Left ventricle myocardium inferior (tissue), 1 donor: Measurements from ENCODE around the gene NLRC5. TPM values are rescaled to one million over a fixed set of nuclear protein-coding genes. Genes with fewer than 3 reads are reported as not detected.

Source experiments
- DNase-seq: peaks from one replicate; pipeline ENCODE4 v3.0.0-alpha.2; 2020
- H3K27ac ChIP-seq: fragments of 200-600 bp; replicated peaks from 2 replicates; pipeline ENCODE4 v1.8.0; 2021
- H3K27me3 ChIP-seq: fragments of 200-600 bp; 2 replicates; pipeline ENCODE4 v1.8.0; 2021; ENCODE audit warnings: low read depth
- H3K36me3 ChIP-seq: fragments of 200-600 bp; 2 replicates; pipeline ENCODE4 v1.8.0; 2021
- H3K4me1 ChIP-seq: fragments of 200-600 bp; 2 replicates; pipeline ENCODE4 v1.8.0; 2021
- H3K4me3 ChIP-seq: fragments of 200-600 bp; 2 replicates; pipeline ENCODE4 v1.8.0; 2021; ENCODE audit warnings: mild to moderate bottlenecking, moderate library complexity
- H3K9me3 ChIP-seq: fragments of 200-600 bp; replicated peaks from 2 replicates; pipeline ENCODE4 v1.8.0; 2021
- intact Hi-C: fragments of 100-400 bp; cut with micrococcal nuclease; formaldehyde crosslinking; loops from one replicate; pipeline ENCODE4 v1.11.0; 2022
- long read RNA-seq: library from polyadenylated mRNA; unstranded; transcript quantifications from one replicate; pipeline ENCODE4 v2.0.0, GENCODE V29; 2021
- total RNA-seq: library from RNA; stranded (reverse); fragmentation: NEBNext Ultra II Directional; extraction: Animal tissue kit (Norgen Biotek cat#: 25700); gene quantifications from one replicate; pipeline ENCODE4 v1.2.1, GENCODE V29; 2021
- TF ChIP-seq, protein P1 (sequence below): fragments of 200-600 bp; IDR thresholded peaks from 2 replicates; pipeline ENCODE4 v1.8.0; 2021; ENCODE audit warnings: antibody characterized with exemption, mild to moderate bottlenecking, borderline replicate concordance
- donor health status: DM: no; HTN: yes; CAD: no; lungs with severe emphysema.

Gene NLRC5, protein sequence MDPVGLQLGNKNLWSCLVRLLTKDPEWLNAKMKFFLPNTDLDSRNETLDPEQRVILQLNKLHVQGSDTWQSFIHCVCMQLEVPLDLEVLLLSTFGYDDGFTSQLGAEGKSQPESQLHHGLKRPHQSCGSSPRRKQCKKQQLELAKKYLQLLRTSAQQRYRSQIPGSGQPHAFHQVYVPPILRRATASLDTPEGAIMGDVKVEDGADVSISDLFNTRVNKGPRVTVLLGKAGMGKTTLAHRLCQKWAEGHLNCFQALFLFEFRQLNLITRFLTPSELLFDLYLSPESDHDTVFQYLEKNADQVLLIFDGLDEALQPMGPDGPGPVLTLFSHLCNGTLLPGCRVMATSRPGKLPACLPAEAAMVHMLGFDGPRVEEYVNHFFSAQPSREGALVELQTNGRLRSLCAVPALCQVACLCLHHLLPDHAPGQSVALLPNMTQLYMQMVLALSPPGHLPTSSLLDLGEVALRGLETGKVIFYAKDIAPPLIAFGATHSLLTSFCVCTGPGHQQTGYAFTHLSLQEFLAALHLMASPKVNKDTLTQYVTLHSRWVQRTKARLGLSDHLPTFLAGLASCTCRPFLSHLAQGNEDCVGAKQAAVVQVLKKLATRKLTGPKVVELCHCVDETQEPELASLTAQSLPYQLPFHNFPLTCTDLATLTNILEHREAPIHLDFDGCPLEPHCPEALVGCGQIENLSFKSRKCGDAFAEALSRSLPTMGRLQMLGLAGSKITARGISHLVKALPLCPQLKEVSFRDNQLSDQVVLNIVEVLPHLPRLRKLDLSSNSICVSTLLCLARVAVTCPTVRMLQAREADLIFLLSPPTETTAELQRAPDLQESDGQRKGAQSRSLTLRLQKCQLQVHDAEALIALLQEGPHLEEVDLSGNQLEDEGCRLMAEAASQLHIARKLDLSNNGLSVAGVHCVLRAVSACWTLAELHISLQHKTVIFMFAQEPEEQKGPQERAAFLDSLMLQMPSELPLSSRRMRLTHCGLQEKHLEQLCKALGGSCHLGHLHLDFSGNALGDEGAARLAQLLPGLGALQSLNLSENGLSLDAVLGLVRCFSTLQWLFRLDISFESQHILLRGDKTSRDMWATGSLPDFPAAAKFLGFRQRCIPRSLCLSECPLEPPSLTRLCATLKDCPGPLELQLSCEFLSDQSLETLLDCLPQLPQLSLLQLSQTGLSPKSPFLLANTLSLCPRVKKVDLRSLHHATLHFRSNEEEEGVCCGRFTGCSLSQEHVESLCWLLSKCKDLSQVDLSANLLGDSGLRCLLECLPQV (N-terminal part only)
- 6.6 TPM for total RNA-seq
- long read RNA-seq, partial matches to known transcripts = 1 of 6 reads
- long read RNA-seq, other reads (novel, unspliced or antisense) = 4 of 6 reads

DNA sequence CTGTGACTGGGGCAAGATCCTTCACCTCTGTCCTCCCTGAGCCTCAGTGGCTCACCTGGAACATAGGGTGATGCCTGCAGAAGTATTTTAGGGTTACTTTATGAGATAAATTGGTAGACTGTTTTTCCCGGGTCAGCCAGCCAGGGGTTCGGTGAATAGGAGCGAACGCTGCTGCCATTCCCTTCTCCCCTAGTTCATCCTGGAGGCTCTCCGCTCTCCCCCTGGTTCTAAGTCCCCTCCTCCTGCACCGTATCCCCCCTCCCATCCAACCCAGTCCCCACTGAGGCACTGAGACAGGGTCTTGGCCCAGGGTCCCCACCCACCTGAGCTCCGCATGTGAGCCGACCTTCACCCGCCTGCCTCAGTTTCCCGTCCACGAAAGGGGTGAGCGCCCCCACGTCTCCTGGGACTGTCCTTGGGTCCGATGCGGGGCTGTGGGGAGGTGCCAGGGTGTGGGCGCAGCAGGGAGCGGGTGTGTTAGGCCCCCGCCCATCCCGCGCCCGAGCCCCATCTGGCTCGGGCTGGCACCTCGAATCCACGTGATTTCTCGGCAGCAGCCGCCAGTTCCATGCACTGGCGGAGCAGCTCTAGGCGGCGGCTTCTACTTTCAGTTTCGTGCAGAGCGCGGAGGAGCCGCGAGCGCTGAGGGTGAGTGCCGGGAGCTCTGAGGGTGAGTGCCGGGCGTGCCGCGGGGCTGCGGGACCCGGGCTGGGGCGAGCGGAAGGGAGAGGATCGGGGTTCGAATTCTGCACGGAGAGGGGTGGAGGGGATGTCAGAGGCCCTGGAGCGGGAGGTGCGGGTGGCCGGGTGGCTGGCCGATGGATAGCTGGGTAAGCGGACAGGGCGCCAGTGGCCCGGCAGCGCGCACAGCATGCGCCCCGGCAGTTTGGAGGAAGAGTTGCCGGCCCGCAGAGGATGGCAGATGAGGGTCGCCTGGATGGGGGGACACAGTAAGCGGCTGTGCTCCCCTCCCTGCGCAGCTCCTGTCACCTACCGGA is at the start of gene NLRC5:
Gene NLRC5, plus strand, starts transcription at position 610 of the 998 bp plus-strand sequence. CDS start 31,156 bp downstream, outside the sequence.
- intact Hi-C loops = no loop called here
- H3K4me3 ChIP-seq = peak within 1 kb of the TSS; percentile 95
- no peaks in the 10 kb centered on the region for H3K9me3 ChIP-seq
- H3K27me3 ChIP-seq = no peaks in the 10 kb centered on the region
- peaks cover 81% of the 10 kb centered on the region for H3K4me1 ChIP-seq
- H3K27ac ChIP-seq = peak within 1 kb of the TSS; percentile 92
- H3K36me3 ChIP-seq = no peaks in the 10 kb centered on the region
- peak; percentile 85 for DNase-seq
- TF ChIP-seq, protein P1, sequence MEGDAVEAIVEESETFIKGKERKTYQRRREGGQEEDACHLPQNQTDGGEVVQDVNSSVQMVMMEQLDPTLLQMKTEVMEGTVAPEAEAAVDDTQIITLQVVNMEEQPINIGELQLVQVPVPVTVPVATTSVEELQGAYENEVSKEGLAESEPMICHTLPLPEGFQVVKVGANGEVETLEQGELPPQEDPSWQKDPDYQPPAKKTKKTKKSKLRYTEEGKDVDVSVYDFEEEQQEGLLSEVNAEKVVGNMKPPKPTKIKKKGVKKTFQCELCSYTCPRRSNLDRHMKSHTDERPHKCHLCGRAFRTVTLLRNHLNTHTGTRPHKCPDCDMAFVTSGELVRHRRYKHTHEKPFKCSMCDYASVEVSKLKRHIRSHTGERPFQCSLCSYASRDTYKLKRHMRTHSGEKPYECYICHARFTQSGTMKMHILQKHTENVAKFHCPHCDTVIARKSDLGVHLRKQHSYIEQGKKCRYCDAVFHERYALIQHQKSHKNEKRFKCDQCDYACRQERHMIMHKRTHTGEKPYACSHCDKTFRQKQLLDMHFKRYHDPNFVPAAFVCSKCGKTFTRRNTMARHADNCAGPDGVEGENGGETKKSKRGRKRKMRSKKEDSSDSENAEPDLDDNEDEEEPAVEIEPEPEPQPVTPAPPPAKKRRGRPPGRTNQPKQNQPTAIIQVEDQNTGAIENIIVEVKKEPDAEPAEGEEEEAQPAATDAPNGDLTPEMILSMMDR = peak; percentile 10

DNA sequence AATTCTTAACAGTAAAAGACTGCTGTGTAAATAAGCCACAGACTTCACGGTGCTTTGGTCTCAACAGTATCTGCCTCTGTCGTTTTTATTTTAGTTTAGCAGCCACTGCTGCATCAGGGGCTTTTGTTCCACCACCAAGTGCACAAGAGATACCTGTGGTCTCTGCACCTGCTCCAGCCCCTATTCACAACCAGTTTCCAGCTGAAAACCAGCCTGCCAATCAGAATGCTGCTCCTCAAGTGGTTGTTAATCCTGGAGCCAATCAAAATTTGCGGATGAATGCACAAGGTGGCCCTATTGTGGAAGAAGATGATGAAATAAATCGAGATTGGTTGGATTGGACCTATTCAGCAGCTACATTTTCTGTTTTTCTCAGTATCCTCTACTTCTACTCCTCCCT is 49.6 kb upstream of the NLRC5 start:
- DNase-seq = no peak
- H3K27me3 ChIP-seq = no peaks in the 10 kb centered on the region
- intact Hi-C loops = loop anchor here (10.0 kb wide), 1 partner anchor 75 kb away; the partner anchor contains the start of gene SLC12A3
- H3K9me3 ChIP-seq = no peaks in the 10 kb centered on the region
- no peak overlapping the region for H3K27ac ChIP-seq
- H3K4me3 ChIP-seq = no peak overlapping the region
- TF ChIP-seq, protein P1 = no peak
- H3K4me1 ChIP-seq = peaks cover 49% of the 10 kb centered on the region
- peaks cover 99% of the 10 kb centered on the region for H3K36me3 ChIP-seq

DNA sequence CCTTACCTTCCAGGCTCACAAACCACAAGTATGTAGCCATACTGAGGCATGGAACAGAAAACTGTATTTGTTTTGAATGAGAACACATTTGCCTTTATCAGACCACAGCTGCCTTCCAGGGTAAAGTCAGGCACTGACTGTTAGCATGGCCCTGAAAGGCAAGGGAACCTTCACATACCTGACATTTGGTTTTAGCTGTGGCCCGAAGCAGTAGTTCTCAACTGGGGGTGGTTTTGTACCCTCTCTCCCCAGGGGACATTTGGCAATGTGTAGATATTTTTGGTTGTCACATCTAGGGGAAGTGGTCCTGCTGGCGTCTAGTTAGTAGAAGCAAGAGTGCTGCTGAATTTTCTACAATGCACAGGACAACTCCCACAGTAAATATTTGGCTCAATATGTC is 48.3 kb upstream of the NLRC5 start:
- intact Hi-C loops = loop anchor here (10.0 kb wide), 1 partner anchor 76 kb away; the partner anchor contains the start of gene SLC12A3
- TF ChIP-seq, protein P1 = no peak
- Histone ChIP-seq H3K9me3 (no peaks in the 10 kb centered on the region), H3K27ac (no peak overlapping the region), H3K36me3 (peaks cover 97% of the 10 kb centered on the region), H3K4me3 (no peak overlapping the region), H3K4me1 (peaks cover 43% of the 10 kb centered on the region), H3K27me3 (no peaks in the 10 kb centered on the region)
- no peak for DNase-seq

DNA sequence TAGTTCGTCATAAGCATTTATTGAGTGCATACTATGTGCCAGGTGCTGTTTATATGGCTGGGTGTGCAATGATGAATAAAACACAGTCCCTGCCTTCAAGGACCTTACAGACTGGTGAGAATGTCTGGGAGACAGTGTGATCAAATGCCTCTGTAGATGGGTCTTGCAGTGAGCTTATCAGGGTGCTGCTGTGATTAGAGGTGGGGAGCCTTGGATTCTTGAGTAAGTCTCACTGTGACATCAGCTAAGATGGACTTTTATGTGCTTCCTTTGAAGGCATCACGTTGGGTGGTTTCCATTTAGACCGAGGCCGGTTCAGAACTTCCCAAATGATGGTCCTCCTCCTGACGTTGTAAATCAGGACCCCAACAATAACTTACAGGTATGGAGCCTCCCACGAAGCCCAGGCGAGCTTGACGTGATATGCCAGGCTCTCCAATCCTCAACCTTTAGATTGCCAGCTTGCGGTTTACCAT is 47.5 kb upstream of the NLRC5 start:
- Histone ChIP-seq H3K27me3 (no peaks in the 10 kb centered on the region), H3K4me3 (no peak overlapping the region), H3K36me3 (peaks cover 94% of the 10 kb centered on the region), H3K4me1 (peaks cover 37% of the 10 kb centered on the region), H3K27ac (no peak overlapping the region), H3K9me3 (no peaks in the 10 kb centered on the region)
- intact Hi-C loops = loop anchor here (10.0 kb wide), 1 partner anchor 77 kb away; the partner anchor contains the start of gene SLC12A3
- TF ChIP-seq, protein P1 = no peak
- no peak for DNase-seq
